Uterus (tissue), 2 donors: ENCODE results near the gene ZDHHC22.

Experiments
- CTCF ChIP-seq, 4 experiments: fragments of 200-600 bp in 2 of 4; fragments of 450-650 bp in 2 of 4; sonication (generic) in 2 of 4; IDR thresholded peaks; one replicate each; pipeline ENCODE4 v1.5.1; 2016 to 2019; ENCODE audit warnings: antibody characterized with exemption in 4 of 4, mild to moderate bottlenecking in 2 of 4, moderate library complexity in 1 of 4
- POLR2A ChIP-seq, 2 donors: fragments of 450-650 bp; IDR thresholded peaks; one replicate each; pipeline ENCODE4 v1.6.1; 2016; ENCODE audit warnings: antibody characterized with exemption in 2 of 2, mild to moderate bottlenecking in 1 of 2, moderate library complexity in 1 of 2

- TF ChIP-seq CTCF (IDR thresholded peaks at IDR 0.05): no peak
- no peak for TF ChIP-seq POLR2A (IDR thresholded peaks at IDR 0.05)
Measured at GRCh38 chr14:77155083-77155482, 13.5 kb upstream of the ZDHHC22 start.
